Fibroblast of mammary gland (primary cell): ENCODE results near the gene IL3RA.
"Not testable (repeated sequence)": the region's sequence is repeated elsewhere in the genome, so short reads cannot be mapped to it uniquely, and the experiment has no call there.

Experiments used
- DNase-seq: peaks from one replicate; pipeline ENCODE4 v3.0.0-alpha.2; 2010; ENCODE audit warnings: low read depth
- H3K4me3 ChIP-seq: 2 replicates; pipeline ENCODE4 v1.5.1; 2011; ENCODE audit warnings: low read depth, mild to moderate bottlenecking, low read length, moderate library complexity; ENCODE audit not compliant: control insufficient read depth
- TF ChIP-seq, protein P1 (sequence below): conservative IDR thresholded peaks from 2 replicates; pipeline ENCODE4 v1.5.1; 2011; ENCODE audit warnings: low read depth, low read length, inconsistent platforms; ENCODE audit not compliant: control insufficient read depth, insufficient read depth

The IL3RA gene

DNA sequence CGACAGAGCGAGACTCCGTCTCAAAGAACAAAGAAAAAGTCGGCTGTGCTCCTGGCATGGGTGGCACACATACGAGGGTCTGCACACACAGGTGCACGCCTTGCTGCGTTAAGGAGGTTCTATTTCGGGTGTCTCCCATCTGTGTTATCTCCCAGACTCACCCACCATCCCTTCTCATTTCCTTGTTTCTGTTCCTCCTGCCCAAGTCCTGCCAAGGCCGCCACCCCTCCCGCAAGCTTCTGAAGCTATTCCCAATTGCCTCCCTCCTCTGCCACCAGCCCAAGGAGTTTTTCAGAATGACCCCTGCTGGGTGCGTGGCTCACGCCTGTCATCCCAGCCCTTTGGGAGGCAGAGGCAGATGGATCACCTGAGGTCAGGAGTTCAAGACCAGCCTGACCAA, 6.0 kb upstream of the IL3RA start:
- TF ChIP-seq, protein P1, sequence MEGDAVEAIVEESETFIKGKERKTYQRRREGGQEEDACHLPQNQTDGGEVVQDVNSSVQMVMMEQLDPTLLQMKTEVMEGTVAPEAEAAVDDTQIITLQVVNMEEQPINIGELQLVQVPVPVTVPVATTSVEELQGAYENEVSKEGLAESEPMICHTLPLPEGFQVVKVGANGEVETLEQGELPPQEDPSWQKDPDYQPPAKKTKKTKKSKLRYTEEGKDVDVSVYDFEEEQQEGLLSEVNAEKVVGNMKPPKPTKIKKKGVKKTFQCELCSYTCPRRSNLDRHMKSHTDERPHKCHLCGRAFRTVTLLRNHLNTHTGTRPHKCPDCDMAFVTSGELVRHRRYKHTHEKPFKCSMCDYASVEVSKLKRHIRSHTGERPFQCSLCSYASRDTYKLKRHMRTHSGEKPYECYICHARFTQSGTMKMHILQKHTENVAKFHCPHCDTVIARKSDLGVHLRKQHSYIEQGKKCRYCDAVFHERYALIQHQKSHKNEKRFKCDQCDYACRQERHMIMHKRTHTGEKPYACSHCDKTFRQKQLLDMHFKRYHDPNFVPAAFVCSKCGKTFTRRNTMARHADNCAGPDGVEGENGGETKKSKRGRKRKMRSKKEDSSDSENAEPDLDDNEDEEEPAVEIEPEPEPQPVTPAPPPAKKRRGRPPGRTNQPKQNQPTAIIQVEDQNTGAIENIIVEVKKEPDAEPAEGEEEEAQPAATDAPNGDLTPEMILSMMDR = no peak
- H3K4me3 ChIP-seq = no peak overlapping the region
- DNase-seq = no peak

DNA sequence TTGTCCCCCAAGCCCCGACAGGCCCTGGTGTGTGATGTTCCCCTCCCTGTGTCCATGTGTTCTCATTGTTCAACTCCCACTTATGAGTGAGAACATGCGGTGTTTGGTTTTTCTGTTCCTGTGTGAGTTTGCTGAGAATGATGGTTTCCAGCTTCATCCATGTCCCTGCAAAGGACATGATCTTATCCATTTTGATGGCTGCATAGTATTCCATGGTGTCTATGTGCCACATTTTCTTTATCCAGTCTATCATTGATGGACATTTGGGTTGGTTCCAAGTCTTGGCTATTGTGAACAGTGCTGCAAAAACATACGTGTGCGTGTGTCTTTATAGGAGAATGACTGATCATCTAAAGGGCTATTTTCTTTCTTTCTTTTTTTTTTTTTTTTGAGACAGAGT, 4.2 kb upstream of the IL3RA start:
- H3K4me3 ChIP-seq, DNase-seq: not testable (repeated sequence)

DNA sequence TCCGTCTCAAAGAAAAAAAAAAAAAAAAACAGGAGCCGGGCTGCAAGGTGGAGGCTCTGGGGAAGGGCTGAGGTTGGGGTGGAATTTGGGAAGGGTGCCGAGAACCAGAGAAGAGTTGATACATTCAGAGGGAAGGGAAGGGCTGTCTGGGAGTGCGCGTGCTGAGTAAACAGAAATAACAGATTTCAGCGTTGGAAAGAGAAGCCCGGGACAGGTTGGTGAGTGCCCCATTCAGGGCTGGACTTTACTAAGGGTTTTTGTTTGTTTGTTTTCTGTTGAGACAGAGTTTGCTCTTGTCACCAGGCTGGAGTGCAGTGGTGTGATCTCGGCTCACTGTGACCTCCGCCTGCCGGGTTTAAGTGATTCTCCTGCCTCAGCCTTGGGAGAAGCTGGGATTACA, 1.7 kb upstream of the IL3RA start:
- TF ChIP-seq, protein P1 = no peak
- H3K4me3 ChIP-seq = no peak overlapping the region
- DNase-seq = no peak

DNA sequence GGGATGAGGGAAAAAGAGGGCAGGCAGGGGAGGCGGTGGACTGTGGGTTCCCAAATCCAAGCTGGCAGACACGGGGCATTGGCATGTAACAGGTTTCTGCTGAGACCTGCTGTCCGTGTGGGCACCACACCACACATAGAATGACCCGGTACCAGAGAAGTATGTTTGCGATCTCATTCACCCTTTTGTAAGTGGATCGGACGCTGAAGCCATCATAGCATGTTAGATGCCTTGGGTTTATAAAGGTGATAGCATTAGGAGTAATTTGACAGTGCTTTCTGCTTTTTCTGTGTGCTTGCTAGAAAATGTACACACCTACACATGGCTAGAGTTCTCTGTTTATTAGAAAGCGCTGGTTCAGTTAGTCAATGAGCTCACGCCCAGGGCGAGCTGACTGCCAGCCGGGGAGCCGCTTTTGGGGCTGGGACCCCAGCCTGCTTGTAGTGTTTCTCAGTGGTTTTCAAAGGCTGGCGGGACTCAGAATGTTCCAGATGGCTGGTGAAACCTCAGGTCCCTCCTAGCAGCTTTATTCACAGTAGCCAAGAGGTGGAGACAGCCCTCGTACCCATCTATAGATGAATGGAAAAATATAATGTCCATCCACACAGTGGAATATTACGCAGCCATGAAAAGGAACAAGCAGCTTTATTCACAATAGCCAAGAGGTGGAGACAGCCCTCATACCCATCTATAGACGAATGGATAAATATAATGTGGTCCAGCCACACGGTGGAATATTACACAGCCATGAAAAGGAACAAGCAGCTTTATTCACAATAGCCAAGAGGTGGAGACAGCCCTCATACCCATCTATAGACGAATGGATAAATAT, 579 bp downstream of the IL3RA start:
- no peak for DNase-seq
- H3K4me3 ChIP-seq = no peak overlapping the region
- TF ChIP-seq, protein P1 = no peak

DNA sequence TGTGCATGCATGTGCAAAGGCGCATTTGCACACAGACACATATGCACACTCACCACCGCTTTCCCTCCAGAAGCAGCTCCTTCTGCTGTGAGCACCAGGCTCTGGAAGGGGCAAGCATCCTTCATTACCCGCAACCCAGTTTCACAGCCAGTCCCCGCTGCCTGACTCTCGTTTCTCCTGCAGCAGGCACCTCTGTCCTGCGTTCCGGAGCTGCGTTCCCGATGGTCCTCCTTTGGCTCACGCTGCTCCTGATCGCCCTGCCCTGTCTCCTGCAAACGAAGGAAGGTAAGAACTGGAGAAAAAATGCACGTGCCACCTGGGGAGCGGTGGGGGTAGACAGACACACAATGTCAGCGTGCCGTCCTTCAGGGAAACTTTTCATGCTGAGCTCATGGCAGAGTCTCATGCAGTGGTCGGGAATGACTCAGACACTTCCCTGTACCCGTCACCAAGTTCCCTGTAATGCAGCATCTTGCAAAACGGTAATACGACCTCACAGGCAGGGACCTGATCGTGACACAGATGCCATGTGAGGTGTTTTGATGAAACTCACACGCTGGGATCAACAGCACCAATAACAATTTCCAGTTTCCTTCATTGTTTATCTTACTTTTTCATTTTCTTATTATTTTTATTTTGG, 5.1 kb downstream of the IL3RA start:
- TF ChIP-seq, protein P1 = no peak
- no peak overlapping the region for H3K4me3 ChIP-seq
- DNase-seq = no peak

DNA sequence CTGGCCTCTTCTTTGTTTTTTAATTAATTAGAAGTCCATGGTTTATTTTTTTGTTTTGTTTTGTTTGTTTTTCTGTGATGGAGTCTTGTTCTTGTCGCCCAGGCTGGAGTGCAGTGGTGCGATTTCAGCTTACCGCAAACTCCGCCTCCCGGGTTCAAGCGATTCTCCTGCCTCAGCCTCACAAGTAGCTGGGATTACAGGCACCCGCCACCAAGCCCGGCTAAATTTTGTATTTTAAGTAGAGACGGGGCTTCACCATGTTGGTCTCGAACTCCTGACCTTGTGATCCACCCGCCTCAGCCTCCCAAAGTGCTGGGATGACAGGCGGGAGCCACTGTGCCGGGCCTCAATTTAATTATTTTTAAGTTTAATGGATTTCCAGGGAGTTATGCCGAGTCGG, 13.0 kb downstream of the IL3RA start:
- not testable (repeated sequence) for DNase-seq, H3K4me3 ChIP-seq

DNA sequence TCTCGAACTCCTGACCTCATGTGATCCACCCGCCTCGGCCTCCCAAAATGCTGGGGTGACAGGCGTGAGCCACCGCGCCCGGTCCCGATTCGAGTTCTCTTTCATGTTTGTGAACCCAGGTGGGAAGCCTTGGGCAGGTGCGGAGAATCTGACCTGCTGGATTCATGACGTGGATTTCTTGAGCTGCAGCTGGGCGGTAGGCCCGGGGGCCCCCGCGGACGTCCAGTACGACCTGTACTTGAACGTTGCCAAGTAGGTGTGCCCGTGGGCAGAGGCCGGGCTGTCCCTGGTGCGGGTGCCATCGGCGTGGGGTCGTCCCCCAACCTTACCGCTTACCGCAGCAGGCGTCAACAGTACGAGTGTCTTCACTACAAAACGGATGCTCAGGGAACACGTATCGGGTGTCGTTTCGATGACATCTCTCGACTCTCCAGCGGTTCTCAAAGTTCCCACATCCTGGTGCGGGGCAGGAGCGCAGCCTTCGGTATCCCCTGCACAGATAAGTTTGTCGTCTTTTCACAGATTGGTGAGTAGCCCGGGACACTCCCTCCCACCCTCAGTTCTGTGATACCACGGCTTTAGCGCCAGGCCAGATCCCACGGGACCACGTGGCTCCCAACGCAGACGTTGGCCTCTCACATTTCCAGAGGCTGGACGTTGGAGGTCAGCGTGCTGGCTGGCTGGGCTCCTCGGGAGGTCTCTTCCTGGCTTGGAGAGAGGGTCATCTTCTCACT, 15.6 kb downstream of the IL3RA start:
- DNase-seq = no peak
- no peak overlapping the region for H3K4me3 ChIP-seq
- TF ChIP-seq, protein P1 = no peak
